ENCODE measurements around the gene SPACDR.

Gene SPACDR

GRCh38 chr7:100432621-100433275, 31.3 kb downstream of the SPACDR start:
- Histone ChIP-seq H3K9me3 (replicated peaks in 1 of 11) (peaks cover 0 to 4% (median 0%) of the 10 kb centered on the region in 11 experiments; a peak in 5 of 22 replicates), H3K36me3 (peaks cover 25 to 54% (median 50%) of the 10 kb centered on the region in 11 experiments), H3K4me1 (peaks cover 51 to 68% (median 62%) of the 10 kb centered on the region in 10 experiments), H4K20me1 (peaks cover 27 to 65% (median 54%) of the 10 kb centered on the region in 11 experiments; a peak in 21 of 22 replicates), H3K27me3 (no peaks in the 10 kb centered on the region), H3K9ac (peak overlapping the region; percentile 94 to 100 (median 99); a peak in 21 of 22 replicates), H3K4me3 (peak overlapping the region in 8 of 10 experiments; percentile 79 to 99 (median 90); a peak in 11 of 20 replicates), H3K27ac (peak overlapping the region in 7 of 11 experiments; percentile 9 to 100 (median 99); a peak in 9 of 22 replicates), H3K4me2 (peak overlapping the region; percentile 82 to 99 (median 97))
- TF ChIP-seq Cebpa-rat (IDR thresholded peaks at IDR 0.05) = no peak

DNA sequence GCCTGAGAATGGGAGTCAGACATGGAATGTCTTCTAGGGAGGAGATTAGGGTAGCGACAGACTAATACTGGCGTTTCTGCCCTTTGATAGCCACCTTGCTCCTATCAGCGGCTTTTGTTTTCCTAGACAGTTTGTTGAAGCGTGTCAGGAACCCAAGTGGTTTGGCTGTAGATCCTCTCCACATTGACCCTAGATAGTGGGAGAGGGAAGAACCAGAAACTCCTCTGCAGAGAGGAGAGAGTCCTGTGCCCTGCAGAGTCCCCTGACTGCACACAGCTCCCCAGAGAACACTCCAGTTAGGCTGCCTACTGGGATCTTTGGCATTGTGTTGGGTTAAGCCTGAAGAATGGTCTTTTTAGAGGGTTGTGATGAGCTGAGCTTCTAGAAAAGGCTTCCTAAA, 32.0 kb downstream of the SPACDR start:
- Histone ChIP-seq H3K4me3 (peak overlapping the region; percentile 79 to 99 (median 92); a peak in 18 of 20 replicates), H4K20me1 (peaks cover 27 to 65% (median 54%) of the 10 kb centered on the region in 11 experiments; a peak in 21 of 22 replicates), H3K27ac (peak overlapping the region in 9 of 11 experiments; percentile 9 to 100 (median 99); a peak in 14 of 22 replicates), H3K9me3 (replicated peaks in 1 of 11) (peaks cover 0 to 10% (median 0%) of the 10 kb centered on the region in 11 experiments; a peak in 5 of 22 replicates), H3K4me2 (peak overlapping the region; percentile 82 to 99 (median 97)), H3K4me1 (peaks cover 51 to 63% (median 59%) of the 10 kb centered on the region in 10 experiments), H3K9ac (peak overlapping the region; percentile 94 to 100 (median 99)), H3K36me3 (peaks cover 25 to 54% (median 50%) of the 10 kb centered on the region in 11 experiments), H3K27me3 (no peaks in the 10 kb centered on the region)
- TF ChIP-seq Cebpa-rat (IDR thresholded peaks at IDR 0.05) = no peak

- peak overlapping the region; percentile 82 to 99 (median 97) for H3K4me2 ChIP-seq
- peaks cover 27 to 65% (median 54%) of the 10 kb centered on the region in 11 experiments; a peak in 21 of 22 replicates for H4K20me1 ChIP-seq
- H3K9me3 ChIP-seq (replicated peaks in 1 of 11) = peaks cover 0 to 10% (median 0%) of the 10 kb centered on the region in 11 experiments; a peak in 5 of 22 replicates
- peaks cover 25 to 54% (median 50%) of the 10 kb centered on the region in 11 experiments for H3K36me3 ChIP-seq
- peak overlapping the region; percentile 94 to 100 (median 99) for H3K9ac ChIP-seq
- H3K27ac ChIP-seq = peak overlapping the region in 10 of 11 experiments; percentile 9 to 100 (median 99); a peak in 17 of 22 replicates
- H3K4me3 ChIP-seq = peak overlapping the region; percentile 79 to 99 (median 92)
- TF ChIP-seq Cebpa-rat (IDR thresholded peaks at IDR 0.05) = no peak
- peaks cover 47 to 57% (median 54%) of the 10 kb centered on the region in 10 experiments for H3K4me1 ChIP-seq
- no peaks in the 10 kb centered on the region for H3K27me3 ChIP-seq
Observed at GRCh38 chr7:100431286-100431735, 32.7 kb downstream of the SPACDR start.

DNA sequence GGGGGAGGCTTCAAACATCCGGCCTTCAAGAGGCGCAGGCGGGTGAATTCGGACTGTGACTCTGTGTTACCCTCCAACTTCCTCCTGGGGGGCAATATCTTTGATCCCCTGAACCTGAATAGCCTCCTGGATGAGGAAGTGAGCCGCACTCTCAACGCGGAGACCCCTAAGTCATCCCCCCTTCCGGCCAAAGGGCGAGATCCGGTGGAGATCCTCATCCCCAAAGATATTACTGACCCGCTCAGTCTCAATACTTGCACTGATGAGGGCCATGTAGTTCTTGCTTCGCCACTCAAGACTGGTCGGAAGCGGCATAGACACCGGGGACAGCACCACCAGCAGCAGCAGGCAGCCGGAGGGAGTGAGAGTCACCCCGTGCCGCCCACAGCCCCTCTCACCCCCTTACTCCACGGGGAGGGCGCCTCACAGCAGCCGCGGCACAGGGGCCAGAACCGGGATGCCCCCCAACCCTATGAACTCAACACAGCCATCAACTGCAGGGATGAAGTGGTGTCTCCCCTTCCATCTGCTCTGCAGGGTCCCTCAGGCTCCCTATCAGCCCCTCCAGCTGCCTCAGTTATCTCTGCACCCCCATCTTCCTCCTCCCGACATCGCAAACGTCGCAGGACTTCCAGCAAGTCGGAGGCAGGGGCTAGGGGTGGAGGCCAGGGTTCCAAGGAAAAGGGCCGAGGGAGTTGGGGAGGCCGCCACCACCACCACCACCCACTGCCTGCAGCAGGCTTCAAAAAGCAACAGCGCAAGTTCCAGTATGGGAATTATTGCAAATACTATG, 33.4 kb downstream of the SPACDR start:
- Histone ChIP-seq H4K20me1 (peaks cover 27 to 60% (median 53%) of the 10 kb centered on the region in 11 experiments; a peak in 21 of 22 replicates), H3K9ac (peak overlapping the region; percentile 94 to 100 (median 99)), H3K9me3 (replicated peaks in 1 of 11) (peaks cover 0 to 10% (median 0%) of the 10 kb centered on the region in 11 experiments; a peak in 5 of 22 replicates), H3K4me3 (peak overlapping the region; percentile 79 to 99 (median 92)), H3K4me1 (peaks cover 47 to 57% (median 54%) of the 10 kb centered on the region in 10 experiments), H3K36me3 (peaks cover 25 to 51% (median 48%) of the 10 kb centered on the region in 11 experiments), H3K27me3 (no peaks in the 10 kb centered on the region), H3K27ac (peak overlapping the region; percentile 95 to 100 (median 99)), H3K4me2 (peak overlapping the region; percentile 82 to 99 (median 97))
- no peak for TF ChIP-seq Cebpa-rat (IDR thresholded peaks at IDR 0.05)

GRCh38 chr7:100429637-100430492, 34.2 kb downstream of the SPACDR start, which contains the start of gene MEPCE:
Gene MEPCE, plus strand, starts transcription at chr7:100429831. Its CDS starts 188 bp downstream, at chr7:100430019.
- Histone ChIP-seq H3K9me3 (replicated peaks in 1 of 11) (peaks cover 0 to 10% (median 0%) of the 10 kb centered on the region in 11 experiments; a peak in 5 of 22 replicates), H3K4me2 (peak within 1 kb of the TSS; percentile 82 to 99 (median 97)), H4K20me1 (peaks cover 27 to 52% (median 45%) of the 10 kb centered on the region in 11 experiments; a peak in 21 of 22 replicates), H3K36me3 (peaks cover 24 to 43% (median 42%) of the 10 kb centered on the region in 11 experiments), H3K9ac (peak within 1 kb of the TSS; percentile 94 to 100 (median 99)), H3K4me3 (peak within 1 kb of the TSS; percentile 79 to 99 (median 92)), H3K4me1 (peaks cover 43 to 51% (median 49%) of the 10 kb centered on the region in 10 experiments), H3K27me3 (no peaks in the 10 kb centered on the region), H3K27ac (peak within 1 kb of the TSS; percentile 95 to 100 (median 99))
- no peak for TF ChIP-seq Cebpa-rat (IDR thresholded peaks at IDR 0.05)

GRCh38 chr7:100428967-100429636, 35.0 kb downstream of the SPACDR start:
- H3K9me3 ChIP-seq (replicated peaks in 1 of 11) = peaks cover 0 to 10% (median 0%) of the 10 kb centered on the region in 11 experiments; a peak in 5 of 22 replicates
- H3K27me3 ChIP-seq = no peaks in the 10 kb centered on the region
- peak overlapping the region; percentile 79 to 99 (median 92) for H3K4me3 ChIP-seq
- peaks cover 36 to 43% (median 42%) of the 10 kb centered on the region in 10 experiments for H3K4me1 ChIP-seq
- peak overlapping the region; percentile 94 to 100 (median 99) for H3K9ac ChIP-seq
- TF ChIP-seq Cebpa-rat (IDR thresholded peaks at IDR 0.05) = no peak
- peaks cover 17 to 35% (median 35%) of the 10 kb centered on the region in 11 experiments for H3K36me3 ChIP-seq
- peak overlapping the region; percentile 95 to 100 (median 99) for H3K27ac ChIP-seq
- peak overlapping the region; percentile 81 to 99 (median 97) for H3K4me2 ChIP-seq
- H4K20me1 ChIP-seq = peaks cover 27 to 44% (median 37%) of the 10 kb centered on the region in 11 experiments; a peak in 21 of 22 replicates
